ENCODE results near the gene CGREF1. TPM values are rescaled to one million over a fixed set of nuclear protein-coding genes. Genes with fewer than 3 reads are reported as not detected.

CGREF1 gene
- total RNA-seq, 1 donor from 2014 or later: not detected

GRCh38 chr2:27085673-27086089 is 33.2 kb downstream of the CGREF1 start:
- DNase-seq (ENCODE audit: low spot score): peak; percentile 51
- no peaks in the 10 kb centered on the region for H3K36me3 Mint-ChIP-seq (ENCODE audit: low read depth, unreplicated experiment)
- peaks cover 13% of the 10 kb centered on the region for H3K4me1 Mint-ChIP-seq (ENCODE audit: unreplicated experiment)
- no peaks in the 10 kb centered on the region for H3K9me3 Mint-ChIP-seq (ENCODE audit: unreplicated experiment)
- H3K4me3 Mint-ChIP-seq (ENCODE audit: unreplicated experiment): peak overlapping the region; percentile 57
- no peak overlapping the region for H3K27ac Mint-ChIP-seq (ENCODE audit: unreplicated experiment)
- TF ChIP-seq CTCF (IDR thresholded peaks at IDR 0.05; ENCODE audit: unreplicated experiment): no peak
- H3K27me3 Mint-ChIP-seq (ENCODE audit: unreplicated experiment): peaks cover 8% of the 10 kb centered on the region

GRCh38 chr2:27085062-27085672 is 33.8 kb downstream of the CGREF1 start:
- no peak for DNase-seq (ENCODE audit: low spot score)
- TF ChIP-seq CTCF (IDR thresholded peaks at IDR 0.05; ENCODE audit: unreplicated experiment): no peak
- Mint-ChIP-seq H3K27me3 (ENCODE audit: unreplicated experiment) (peaks cover 10% of the 10 kb centered on the region), H3K27ac (ENCODE audit: unreplicated experiment) (peak overlapping the region; percentile 52), H3K4me3 (ENCODE audit: unreplicated experiment) (peak overlapping the region; percentile 57), H3K9me3 (ENCODE audit: unreplicated experiment) (no peaks in the 10 kb centered on the region), H3K4me1 (ENCODE audit: unreplicated experiment) (peaks cover 13% of the 10 kb centered on the region), H3K36me3 (ENCODE audit: low read depth, unreplicated experiment) (no peaks in the 10 kb centered on the region)

GRCh38 chr2:27084297-27085061 is 34.4 kb downstream of the CGREF1 start:
- H3K4me3 Mint-ChIP-seq (ENCODE audit: unreplicated experiment): no peak overlapping the region
- no peaks in the 10 kb centered on the region for H3K9me3 Mint-ChIP-seq (ENCODE audit: unreplicated experiment)
- TF ChIP-seq CTCF (IDR thresholded peaks at IDR 0.05; ENCODE audit: unreplicated experiment): no peak
- no peak for DNase-seq (ENCODE audit: low spot score)
- no peaks in the 10 kb centered on the region for H3K36me3 Mint-ChIP-seq (ENCODE audit: low read depth, unreplicated experiment)
- H3K4me1 Mint-ChIP-seq (ENCODE audit: unreplicated experiment): peaks cover 13% of the 10 kb centered on the region
- no peak overlapping the region for H3K27ac Mint-ChIP-seq (ENCODE audit: unreplicated experiment)
- H3K27me3 Mint-ChIP-seq (ENCODE audit: unreplicated experiment): peaks cover 12% of the 10 kb centered on the region

- Mint-ChIP-seq H3K27me3 (ENCODE audit: unreplicated experiment) (peaks cover 15% of the 10 kb centered on the region), H3K27ac (ENCODE audit: unreplicated experiment) (no peak overlapping the region), H3K9me3 (ENCODE audit: unreplicated experiment) (no peaks in the 10 kb centered on the region), H3K4me3 (ENCODE audit: unreplicated experiment) (no peak overlapping the region), H3K36me3 (ENCODE audit: low read depth, unreplicated experiment) (no peaks in the 10 kb centered on the region), H3K4me1 (ENCODE audit: unreplicated experiment) (peaks cover 13% of the 10 kb centered on the region)
- TF ChIP-seq CTCF (IDR thresholded peaks at IDR 0.05; ENCODE audit: unreplicated experiment): no peak
- DNase-seq (ENCODE audit: low spot score): no peak
Observed at GRCh38 chr2:27083410-27084296, 35.3 kb downstream of the CGREF1 start.

All from endothelial cell (in vitro differentiated cells).